ENCODE data around the gene CAB39.

GRCh38 chr2:230767862-230768388, 55.3 kb downstream of the CAB39 start:
- TF ChIP-seq USF1 (IDR thresholded peaks at IDR 0.05; ENCODE audit: borderline replicate concordance, low read depth): no peak
- TF ChIP-seq CTCF (IDR thresholded peaks at IDR 0.05): no peak
- no peak for TF ChIP-seq JUND (IDR thresholded peaks at IDR 0.05)
- TF ChIP-seq POLR2AphosphoS5 (IDR thresholded peaks at IDR 0.05; ENCODE audit: low read depth, low read length): no peak
- TF ChIP-seq FOXM1 (IDR thresholded peaks at IDR 0.05; ENCODE audit: low read depth): no peak
- no peak for TF ChIP-seq MEF2A (IDR thresholded peaks at IDR 0.05; ENCODE audit: borderline replicate concordance, low read depth)

Measured in SK-N-SH (cell line).